Prostate gland (tissue), 2 donors: Measurements from ENCODE around the gene ACLY.

ENCODE experiments used
- CTCF ChIP-seq, 4 experiments: fragments of 200-600 bp in 2 of 4; fragments of 450-650 bp in 2 of 4; sonication (generic) in 2 of 4; IDR thresholded peaks; 1 replicate in 3 of 4; 2 replicates in 1 of 4; pipeline ENCODE4 v1.5.1; 2016 to 2019; ENCODE audit warnings: antibody characterized with exemption in 4 of 4, mild to moderate bottlenecking in 2 of 4, moderate library complexity in 2 of 4
- POLR2A ChIP-seq: fragments of 450-650 bp; IDR thresholded peaks from one replicate; pipeline ENCODE4 v1.6.1; 2016; ENCODE audit warnings: antibody characterized with exemption, mild to moderate bottlenecking
- POLR2AphosphoS5 ChIP-seq: sonication (generic); formaldehyde crosslinking; IDR thresholded peaks from one replicate; pipeline ENCODE4 v1.6.1; 2017; ENCODE audit warnings: antibody characterized with exemption

- TF ChIP-seq CTCF (IDR thresholded peaks at IDR 0.05): no peak
- no peak for TF ChIP-seq POLR2AphosphoS5
- TF ChIP-seq POLR2A: no peak
Measured at GRCh38 chr17:41957031-41957868, 38.5 kb upstream of the ACLY start.
